GM18498 (cell line): Measurements from ENCODE around the gene ERCC5.

Source experiments
- ATAC-seq: cut with Tn5 transposase; IDR thresholded peaks from one replicate; pipeline ENCODE4 v1.9.1; 2021; ENCODE audit warnings: mild to moderate bottlenecking, moderate library complexity; ENCODE audit not compliant: unreplicated experiment

Gene ERCC5

GRCh38 chr13:102879793-102880499 lies 34.1 kb downstream of the ERCC5 start:
- no peak for ATAC-seq

- ATAC-seq: no peak
Measured at GRCh38 chr13:102881819-102882686, 36.2 kb downstream of the ERCC5 start.

- ATAC-seq: no peak
Measured at GRCh38 chr13:102892503-102892902, 46.7 kb downstream of the ERCC5 start.

- ATAC-seq: no peak
Measured at GRCh38 chr13:102897371-102898138, 51.7 kb downstream of the ERCC5 start.

GRCh38 chr13:102900193-102900608 lies 54.4 kb downstream of the ERCC5 start:
- ATAC-seq: no peak

- ATAC-seq: no peak
Measured at GRCh38 chr13:102901056-102901455, 55.2 kb downstream of the ERCC5 start.

GRCh38 chr13:102901615-102902305 lies 55.9 kb downstream of the ERCC5 start:
- no peak for ATAC-seq

- no peak for ATAC-seq
Measured at GRCh38 chr13:102902789-102903347, 57.0 kb downstream of the ERCC5 start.

- ATAC-seq: no peak
Measured at GRCh38 chr13:102903659-102904407, 58.0 kb downstream of the ERCC5 start.

GRCh38 chr13:102904408-102904862 lies 58.6 kb downstream of the ERCC5 start:
- ATAC-seq: no peak

- no peak for ATAC-seq
Measured at GRCh38 chr13:102905905-102906771, 60.3 kb downstream of the ERCC5 start.

- peak; percentile 76 for ATAC-seq
Measured at GRCh38 chr13:102907016-102907756, 61.4 kb downstream of the ERCC5 start.

GRCh38 chr13:102907886-102908515 lies 62.2 kb downstream of the ERCC5 start:
- ATAC-seq: no peak

GRCh38 chr13:102909971-102910370 lies 64.1 kb downstream of the ERCC5 start:
- ATAC-seq: no peak

GRCh38 chr13:102911336-102911735 lies 65.5 kb downstream of the ERCC5 start:
- no peak for ATAC-seq

- ATAC-seq: no peak
Measured at GRCh38 chr13:102912599-102912998, 66.8 kb downstream of the ERCC5 start.

GRCh38 chr13:102913914-102914313 lies 68.1 kb downstream of the ERCC5 start:
- ATAC-seq: no peak
